K562 (cell line): ENCODE results near the gene BTNL8. TPM values are rescaled to one million over a fixed set of nuclear protein-coding genes. Genes with fewer than 3 reads are reported as not detected.

Source experiments
- BMI1 ChIP-seq: fragments of 150-350 bp; IDR thresholded peaks from 2 replicates; pipeline ENCODE4 v1.6.1; 2014; ENCODE audit warnings: low read length
- ERF ChIP-seq: fragments of 450-650 bp; formaldehyde crosslinking; IDR thresholded peaks from 2 replicates; pipeline ENCODE4 v1.4.0; 2020; ENCODE audit warnings: mild to moderate bottlenecking, mixed read lengths
- HES1 ChIP-seq: fragments of 450-650 bp; IDR thresholded peaks from 2 replicates; pipeline ENCODE4 v1.6.1; 2016; ENCODE audit warnings: low read depth, mild to moderate bottlenecking, moderate library complexity
- IRF1 ChIP-seq: sonication (generic); formaldehyde crosslinking; IDR thresholded peaks from 2 replicates; pipeline ENCODE4 v1.8.0; 2022; ENCODE audit warnings: missing genetic modification reagents, mild to moderate bottlenecking, borderline replicate concordance
- KLF6 ChIP-seq: fragments of 250-450 bp; sonication (Bioruptor Pico); IDR thresholded peaks from 2 replicates; pipeline ENCODE4 v1.4.0; 2020; ENCODE audit warnings: mild to moderate bottlenecking, moderate library complexity, borderline replicate concordance
- MYC ChIP-seq, 2 experiments: fragments of 250-450 bp in 1 of 2; sonication (Bioruptor Pico) in 1 of 2; IDR thresholded peaks; 2 replicates each; pipeline versions ENCODE4 v1.5.1 to v1.6.1; 2012 to 2021; ENCODE audit warnings: low read depth in 2 of 2, borderline replicate concordance in 1 of 2, improper control_type of control experiment in 1 of 2, low read length in 1 of 2, mild to moderate bottlenecking in 1 of 2, moderate library complexity in 1 of 2
- POLR2AphosphoS2 ChIP-seq: IDR thresholded peaks from 2 replicates; pipeline ENCODE4 v1.6.1; 2012; ENCODE audit warnings: low read length, improper control_type of control experiment
- RHOXF2B ChIP-seq: fragments of 250-450 bp; sonication (Bioruptor Pico); conservative IDR thresholded peaks from 2 replicates; pipeline ENCODE4 v1.5.1; 2021
- SOX6 ChIP-seq: fragments of 450-650 bp; IDR thresholded peaks from 2 replicates; pipeline ENCODE4 v1.6.1; 2014; ENCODE audit warnings: mild to moderate bottlenecking
- SUPT5H ChIP-seq: fragments of 450-650 bp; IDR thresholded peaks from 2 replicates; pipeline ENCODE4 v1.6.1; 2016
- TAF7 ChIP-seq: fragments of 450-650 bp; IDR thresholded peaks from 2 replicates; pipeline ENCODE4 v1.6.1; 2016; ENCODE audit warnings: missing genetic modification characterization, missing compliant biosample characterization
- TAL1 ChIP-seq: fragments of 450-650 bp; IDR thresholded peaks from 2 replicates; pipeline ENCODE4 v1.6.1; 2016; ENCODE audit warnings: mild to moderate bottlenecking
- TCF15 ChIP-seq: fragments of 250-450 bp; sonication (Bioruptor Pico); IDR thresholded peaks from 2 replicates; pipeline ENCODE4 v1.8.0; 2022; ENCODE audit warnings: moderate library complexity, mild to moderate bottlenecking, inconsistent platforms
- USF1 ChIP-seq: sonication (generic); formaldehyde crosslinking; IDR thresholded peaks from 2 replicates; pipeline ENCODE4 v1.9.0; 2022; ENCODE audit warnings: mild to moderate bottlenecking, missing genetic modification reagents
- ZC3H8 ChIP-seq: fragments of 450-650 bp; IDR thresholded peaks from 2 replicates; pipeline ENCODE4 v1.6.1; 2017
- ZNF318 ChIP-seq, 2 experiments: fragments of 450-650 bp; IDR thresholded peaks; 2 replicates each; pipeline ENCODE4 v1.6.1; 2016; ENCODE audit warnings: mild to moderate bottlenecking in 2 of 2, borderline replicate concordance in 1 of 2, low read depth in 1 of 2, moderate library complexity in 1 of 2
- polyA plus RNA-seq, 8 experiments: library from polyadenylated mRNA; depleted of rRNA in 4 of 8; stranded (reverse) in 5 of 8; unstranded in 3 of 8; fragments of >200 nt; fragmentation: Nextera tagmentation in 2 of 8; fragmentation: Illumina TruSeq in 1 of 8; extraction: Ambion mirVana in 2 of 8; extraction: Trizol in 1 of 8; gene quantifications; 2 replicates each; pipeline versions ENCODE4 v1.2.1 to v1.2.3, GENCODE V29; 2011 to 2014; ENCODE audit warnings: inconsistent platforms in 1 of 8, missing spikeins in 1 of 8
- total RNA-seq, 7 experiments: library from RNA; depleted of rRNA in 6 of 7; stranded (reverse); fragments of >200 nt in 6 of 7; fragmentation: Illumina TruSeq in 2 of 7; extraction: Trizol in 2 of 7; gene quantifications; 2 replicates each; pipeline versions ENCODE4 v1.2.1 to v1.2.3, GENCODE V29; 2011 to 2021; ENCODE audit warnings: low replicate concordance in 1 of 7

BTNL8 gene
- total and polyA plus RNA-seq, 9 of the 15 experiments (the other 6 are each of a cell fraction or from before 2014, with no cell fraction given): 0.04 to 0.18 (median 0.07) TPM; not detected in 6

- peak in 1 of 2 experiments; percentile 55; a peak in 1 of 4 replicates for TF ChIP-seq ZNF318 (IDR thresholded peaks at IDR 0.05; ENCODE audit: borderline replicate concordance in 1 of 2, low read depth in 1 of 2)
- peak; percentile 66 for TF ChIP-seq MYC (IDR thresholded peaks at IDR 0.05; ENCODE audit: low read depth, low read length)
- no peak for TF ChIP-seq MYC (CRISPR knock-in tag; IDR thresholded peaks at IDR 0.05; ENCODE audit: borderline replicate concordance, low read depth)
- no peak for TF ChIP-seq BMI1
- TF ChIP-seq SUPT5H: 0 out of 2 replicates have a peak, but pooled peaks have one; percentile 48
- no peak for TF ChIP-seq USF1 (CRISPR knock-in tag)
- TF ChIP-seq KLF6 (CRISPR knock-in tag): no peak
- TF ChIP-seq ERF (CRISPR knock-in tag): no peak
- TF ChIP-seq IRF1 (CRISPR knock-in tag): no peak
- TF ChIP-seq TCF15 (CRISPR knock-in tag): no peak
- TF ChIP-seq RHOXF2B (CRISPR knock-in tag): no peak
- TF ChIP-seq TAL1: no peak
- peak; percentile 68; the same call in 1 of the 2 replicates for TF ChIP-seq SOX6
- 0 out of 2 replicates have a peak, but pooled peaks have one; percentile 38 for TF ChIP-seq TAF7
- TF ChIP-seq POLR2AphosphoS2: no peak
- no peak for TF ChIP-seq HES1
- no peak for TF ChIP-seq ZC3H8
These were observed 25.1 kb upstream of the BTNL8 start (continued) for GRCh38 chr5:180873615-180874520.
